CD14-positive monocyte (primary cell): Measurements from ENCODE around the gene IP6K1. TPM values are rescaled to one million over a fixed set of nuclear protein-coding genes. Genes with fewer than 3 reads are reported as not detected.
A peak's percentile ranks its signal among the peaks of the same experiment; 100 is the strongest.

ENCODE experiments used
- DNase-seq, 3 donors: peaks; one replicate each; pipeline ENCODE4 v3.0.0-alpha.2; 2011 to 2022
- H2AFZ ChIP-seq: 2 replicates; pipeline ENCODE4 v1.6.0; 2012; ENCODE audit warnings: mild to moderate bottlenecking, low read depth, low read length, inconsistent platforms; ENCODE audit not compliant: insufficient read depth, poor library complexity, severe bottlenecking
- H3K27ac ChIP-seq, 2 donors: 1 replicate in 1 of 2; 2 replicates in 1 of 2; pipeline ENCODE4 v1.5.1; 2012 to 2013; ENCODE audit warnings: low read length in 2 of 2, control low read depth in 1 of 2, inconsistent platforms in 1 of 2, low read depth in 1 of 2, mild to moderate bottlenecking in 1 of 2
- H3K27me3 ChIP-seq, 2 donors: one replicate each; pipeline versions ENCODE4 v1.6.0 to v1.6.1; 2011 to 2013; ENCODE audit warnings: low read length in 2 of 2; ENCODE audit not compliant: control insufficient read depth in 2 of 2, insufficient read depth in 2 of 2
- H3K36me3 ChIP-seq, 2 donors: replicated peaks in 1 of 2; 1 replicate in 1 of 2; 2 replicates in 1 of 2; pipeline versions ENCODE4 v1.5.1 to v1.6.1; 2012 to 2013; ENCODE audit warnings: low read length in 2 of 2, control low read depth in 1 of 2, inconsistent platforms in 1 of 2, mild to moderate bottlenecking in 1 of 2; ENCODE audit not compliant: insufficient read depth in 2 of 2, control insufficient read depth in 1 of 2
- H3K4me1 ChIP-seq, 2 donors: 1 replicate in 1 of 2; 2 replicates in 1 of 2; pipeline versions ENCODE4 v1.5.1 to v1.6.1; 2012 to 2013; ENCODE audit warnings: low read length in 2 of 2, control low read depth in 1 of 2, inconsistent platforms in 1 of 2, mild to moderate bottlenecking in 1 of 2, moderate library complexity in 1 of 2; ENCODE audit not compliant: insufficient read depth in 2 of 2, control insufficient read depth in 1 of 2
- H3K4me2 ChIP-seq: replicated peaks from 2 replicates; pipeline ENCODE3; 2012; ENCODE audit warnings: low read length, moderate library complexity, mild to moderate bottlenecking; ENCODE audit not compliant: poor library complexity, severe bottlenecking; ENCODE audit errors: extremely low read depth
- H3K4me3 ChIP-seq, 3 experiments: fragments of 200-600 bp in 1 of 3; sonication (generic) in 1 of 3; replicated peaks in 1 of 3; 1 replicate in 2 of 3; 2 replicates in 1 of 3; pipeline ENCODE4 v1.5.1; 2011 to 2013; ENCODE audit warnings: low read length in 3 of 3, mild to moderate bottlenecking in 3 of 3, control low read depth in 2 of 3, low read depth in 2 of 3, inconsistent platforms in 1 of 3, moderate library complexity in 1 of 3
- H3K79me2 ChIP-seq: 2 replicates; pipeline ENCODE4 v1.6.0; 2012; ENCODE audit warnings: mild to moderate bottlenecking, control low read depth, inconsistent platforms, low read length, moderate library complexity; ENCODE audit not compliant: insufficient read depth
- H3K9ac ChIP-seq: 2 replicates; pipeline ENCODE4 v1.6.0; 2017; ENCODE audit warnings: low read length, mild to moderate bottlenecking; ENCODE audit not compliant: insufficient read depth, poor library complexity, severe bottlenecking
- H3K9me3 ChIP-seq, 2 donors: replicated peaks in 1 of 2; 1 replicate in 1 of 2; 2 replicates in 1 of 2; pipeline versions ENCODE4 v1.5.1 to v1.6.1; 2012 to 2013; ENCODE audit warnings: low read length in 2 of 2, control low read depth in 1 of 2; ENCODE audit not compliant: control insufficient read depth in 1 of 2, insufficient read depth in 1 of 2
- H4K20me1 ChIP-seq: 2 replicates; pipeline ENCODE4 v1.6.0; 2012; ENCODE audit warnings: mild to moderate bottlenecking, low read length, control low read depth, moderate library complexity; ENCODE audit not compliant: insufficient read depth
- H3K27ac Mint-ChIP-seq, 7 donors: one replicate each; pipeline ENCODE4 v1.8.0; 2020; ENCODE audit warnings: mild to moderate bottlenecking in 7 of 7, mixed read lengths in 7 of 7, moderate library complexity in 6 of 7, inconsistent platforms in 2 of 7
- H3K27me3 Mint-ChIP-seq, 3 donors: one replicate each; pipeline ENCODE4 v1.8.0; 2021 to 2022; ENCODE audit warnings: low read depth in 3 of 3, mild to moderate bottlenecking in 3 of 3, mixed read lengths in 3 of 3, moderate library complexity in 3 of 3, inconsistent platforms in 1 of 3
- H3K36me3 Mint-ChIP-seq, 2 donors: one replicate each; pipeline ENCODE4 v1.8.0; 2020; ENCODE audit warnings: mixed read lengths in 2 of 2, inconsistent platforms in 1 of 2, mild to moderate bottlenecking in 1 of 2
- H3K4me1 Mint-ChIP-seq: one replicate; pipeline ENCODE4 v1.8.0; 2020; ENCODE audit warnings: mild to moderate bottlenecking, mixed read lengths
- H3K4me3 Mint-ChIP-seq, 2 donors: one replicate each; pipeline ENCODE4 v1.8.0; 2020; ENCODE audit warnings: mild to moderate bottlenecking in 2 of 2, mixed read lengths in 2 of 2, moderate library complexity in 1 of 2
- H3K9me3 Mint-ChIP-seq, 7 donors: one replicate each; pipeline ENCODE4 v1.8.0; 2020 to 2022; ENCODE audit warnings: mixed read lengths in 7 of 7, mild to moderate bottlenecking in 6 of 7, moderate library complexity in 6 of 7, inconsistent platforms in 2 of 7
- CTCF ChIP-seq: fragments of 200-600 bp; IDR thresholded peaks from one replicate; pipeline ENCODE4 v1.8.0; 2022; ENCODE audit warnings: antibody characterized with exemption, mild to moderate bottlenecking
- WGBS: methylation state at CpG from one replicate; pipeline ENCODE4 v1.1.5; 2013; ENCODE audit warnings: missing lambda C conversion rate; ENCODE audit not compliant: insufficient coverage; 5-methylcytosine and 5-hydroxymethylcytosine counted together
- intact Hi-C, 2 donors: fragments of 100-400 bp; cut with micrococcal nuclease; formaldehyde crosslinking; loops; one replicate each; pipeline versions ENCODE4 v1.15.0 to v1.15.1; 2023
- polyA plus RNA-seq, 3 donors: library from polyadenylated mRNA; depleted of rRNA in 1 of 3; unstranded in 2 of 3; stranded (reverse) in 1 of 3; fragments of 300-500 nt in 2 of 3; fragments of >200 nt in 1 of 3; fragmentation: Illumina TruSeq in 2 of 3; gene quantifications; 1 replicate in 2 of 3; 2 replicates in 1 of 3; pipeline ENCODE4 v1.2.3, GENCODE V29; 2012 to 2021

Gene IP6K1
- polyA plus RNA-seq, 3 donors = 15.8 to 27.1 (median 16.1) TPM

DNA sequence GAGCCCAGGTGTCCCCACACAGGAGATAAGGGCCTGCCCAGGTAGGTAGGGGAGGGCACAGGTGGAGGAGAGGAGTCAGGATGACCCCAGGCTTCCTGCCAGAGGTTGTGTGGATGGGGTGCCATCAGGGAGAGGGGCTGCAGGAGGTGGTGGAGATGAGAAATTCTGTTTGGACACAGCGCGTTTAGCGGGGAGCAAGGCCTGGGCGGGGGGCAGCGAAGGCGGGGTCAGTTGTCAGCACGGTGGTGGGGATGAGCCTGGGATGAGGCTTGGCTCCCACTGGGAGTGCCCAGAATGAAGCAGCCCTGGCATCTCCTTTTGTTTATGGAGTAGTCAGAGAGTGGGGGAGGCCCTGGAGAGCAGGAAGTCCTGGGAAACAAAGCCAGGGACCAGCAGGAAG is 82.4 kb downstream of the IP6K1 start:
- no peaks in the 10 kb centered on the region for H3K4me1 Mint-ChIP-seq
- Histone ChIP-seq H3K4me2 (no peak overlapping the region), H3K27ac (no peak overlapping the region), H3K9me3 (no peaks in the 10 kb centered on the region), H4K20me1 (peaks cover 6% of the 10 kb centered on the region), H3K36me3 (peaks cover 69 to 85% of the 10 kb centered on the region in 2 donors), H3K9ac (no peak overlapping the region), H3K79me2 (no peaks in the 10 kb centered on the region), H3K4me3 (no peak overlapping the region), H2AFZ (no peak overlapping the region), H3K27me3 (no peaks in the 10 kb centered on the region), H3K4me1 (no peaks in the 10 kb centered on the region)
- H3K27ac Mint-ChIP-seq = peak overlapping the region in 2 of 7 donors; percentile 44 to 64
- 100% methylated on average over 7 of the region's 7 CpGs for WGBS
- intact Hi-C loops = loop anchor here (5.0 kb wide), 1 partner anchor 133 kb away; no protein-coding TSS in a partner anchor
- peaks cover 0 to 2% (median 0%) of the 10 kb centered on the region in 3 donors for H3K27me3 Mint-ChIP-seq
- no peak overlapping the region for H3K4me3 Mint-ChIP-seq
- peaks cover 60 to 85% of the 10 kb centered on the region in 2 donors for H3K36me3 Mint-ChIP-seq
- H3K9me3 Mint-ChIP-seq = no peaks in the 10 kb centered on the region
- no peak for DNase-seq
- TF ChIP-seq CTCF = no peak

DNA sequence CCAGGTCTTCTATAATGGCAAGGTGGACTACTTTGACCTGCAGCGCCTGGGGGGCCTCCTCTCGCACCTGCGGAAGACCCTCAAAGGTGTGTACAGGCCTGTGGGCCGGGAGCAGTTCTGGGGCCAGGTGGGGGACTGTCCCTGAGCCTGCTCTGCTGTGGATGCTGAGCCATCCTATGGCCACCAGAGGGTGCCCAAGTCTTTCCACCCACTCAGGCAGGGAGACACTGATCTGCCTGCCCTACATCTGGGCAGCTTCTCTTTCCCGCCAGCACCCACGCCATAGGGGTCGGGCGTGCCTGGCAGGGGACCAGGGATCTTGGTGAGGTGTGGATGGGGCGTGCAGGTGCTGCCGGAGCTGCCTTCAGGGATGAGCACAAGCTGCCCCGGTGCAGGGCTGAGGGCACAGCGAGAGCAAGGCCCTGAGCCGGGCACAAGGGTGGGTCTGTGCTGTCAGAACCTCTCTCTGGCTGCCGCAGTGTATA is 82.9 kb downstream of the IP6K1 start:
- no peaks in the 10 kb centered on the region for H3K27me3 ChIP-seq
- no peak overlapping the region for H3K27ac ChIP-seq
- H3K9ac ChIP-seq = no peak overlapping the region
- Mint-ChIP-seq H3K4me3 (no peak overlapping the region), H3K27ac (no peak overlapping the region), H3K27me3 (peaks cover 0 to 2% (median 0%) of the 10 kb centered on the region in 3 donors), H3K9me3 (no peaks in the 10 kb centered on the region), H3K36me3 (peaks cover 61 to 89% of the 10 kb centered on the region in 2 donors), H3K4me1 (no peaks in the 10 kb centered on the region)
- 80% methylated on average over 10 of the region's 14 CpGs for WGBS
- H3K4me3 ChIP-seq = no peak overlapping the region
- H3K9me3 ChIP-seq = no peaks in the 10 kb centered on the region
- peak; percentile 76 for TF ChIP-seq CTCF
- DNase-seq = peak; percentile 39 to 53 (median 46)
- H2AFZ ChIP-seq = no peak overlapping the region
- H3K4me1 ChIP-seq = no peaks in the 10 kb centered on the region
- intact Hi-C loops = loop anchor here (5.0 kb wide), 1 partner anchor 134 kb away; no protein-coding TSS in a partner anchor
- H3K79me2 ChIP-seq = no peaks in the 10 kb centered on the region
- H3K4me2 ChIP-seq = no peak overlapping the region
- H3K36me3 ChIP-seq = peaks cover 72 to 90% of the 10 kb centered on the region in 2 donors
- peaks cover 6% of the 10 kb centered on the region for H4K20me1 ChIP-seq
